ENCODE measurements around the gene COL4A3. TPM values are rescaled to one million over a fixed set of nuclear protein-coding genes. Genes with fewer than 3 reads are reported as not detected.

Gene COL4A3
- total and polyA plus RNA-seq, 8 donors: under 0.01 to 2.9 (median 0.90) TPM

- no peaks in the 10 kb centered on the region for H3K4me1 ChIP-seq
- TF ChIP-seq POLR2AphosphoS5 (IDR thresholded peaks at IDR 0.05) (no peak), CTCF (IDR thresholded peaks at IDR 0.05) (no peak), EP300 (IDR thresholded peaks at IDR 0.05) (no peak), POLR2A (IDR thresholded peaks at IDR 0.05) (no peak)
- 70 to 82% (median 76%) methylated on average over 11 of the region's 11 CpGs for WGBS, 5 donors
- intact Hi-C loops (cut with DNase I; ENCODE audit: low total_unique reads): no loop called here
- no peak overlapping the region for H3K4me3 ChIP-seq
- no peak overlapping the region for H3K27ac ChIP-seq
- no peaks in the 10 kb centered on the region for H3K9me3 ChIP-seq
- H3K36me3 ChIP-seq: no peaks in the 10 kb centered on the region
- DNase-seq: no peak
- H3K27me3 ChIP-seq: no peaks in the 10 kb centered on the region
Observed at GRCh38 chr2:227179988-227180685, 15.7 kb downstream of the COL4A3 start.

- 48 to 51% (median 49%) methylated on average over 3 of the region's 3 CpGs for WGBS, 5 donors
- intact Hi-C loops (cut with DNase I; ENCODE audit: low total_unique reads): no loop called here
- H3K4me3 ChIP-seq: no peak overlapping the region
- DNase-seq: no peak
- H3K36me3 ChIP-seq: no peaks in the 10 kb centered on the region
- no peaks in the 10 kb centered on the region for H3K4me1 ChIP-seq
- no peaks in the 10 kb centered on the region for H3K9me3 ChIP-seq
- no peak overlapping the region for H3K27ac ChIP-seq
- no peaks in the 10 kb centered on the region for H3K27me3 ChIP-seq
- no peak for TF ChIP-seq EP300 (IDR thresholded peaks at IDR 0.05)
- no peak for TF ChIP-seq POLR2AphosphoS5 (IDR thresholded peaks at IDR 0.05)
- no peak for TF ChIP-seq POLR2A (IDR thresholded peaks at IDR 0.05)
- no peak for TF ChIP-seq CTCF (IDR thresholded peaks at IDR 0.05)
Observed at GRCh38 chr2:227180770-227181169, 16.3 kb downstream of the COL4A3 start.

GRCh38 chr2:227182765-227183164, 18.3 kb downstream of the COL4A3 start:
- intact Hi-C loops (cut with DNase I; ENCODE audit: low total_unique reads): no loop called here
- no peak overlapping the region for H3K27ac ChIP-seq
- no peak for DNase-seq

GRCh38 chr2:227183657-227184367, 19.4 kb downstream of the COL4A3 start:
- no peak overlapping the region for H3K4me3 ChIP-seq
- 59 to 79% (median 75%) methylated on average over 2 of the region's 2 CpGs for WGBS, 5 donors
- no peak for TF ChIP-seq EP300 (IDR thresholded peaks at IDR 0.05)
- TF ChIP-seq POLR2A (IDR thresholded peaks at IDR 0.05): no peak
- no peak for TF ChIP-seq POLR2AphosphoS5 (IDR thresholded peaks at IDR 0.05)
- no peak for TF ChIP-seq CTCF (IDR thresholded peaks at IDR 0.05)
- intact Hi-C loops (cut with DNase I; ENCODE audit: low total_unique reads): no loop called here
- H3K9me3 ChIP-seq: no peaks in the 10 kb centered on the region
- no peaks in the 10 kb centered on the region for H3K27me3 ChIP-seq
- H3K4me1 ChIP-seq: peaks cover 0 to 4% (median 0%) of the 10 kb centered on the region in 4 donors
- DNase-seq: no peak
- H3K27ac ChIP-seq: no peak overlapping the region
- H3K36me3 ChIP-seq: no peaks in the 10 kb centered on the region

More at GRCh38 chr2:227182765-227183164, 18.3 kb downstream of the COL4A3 start:
- Histone ChIP-seq H3K36me3 (no peaks in the 10 kb centered on the region), H3K9me3 (no peaks in the 10 kb centered on the region), H3K27me3 (no peaks in the 10 kb centered on the region), H3K4me1 (peaks cover 0 to 4% (median 0%) of the 10 kb centered on the region in 4 donors), H3K4me3 (no peak overlapping the region)
- no peak for TF ChIP-seq EP300 (IDR thresholded peaks at IDR 0.05)
- TF ChIP-seq POLR2A (IDR thresholded peaks at IDR 0.05): no peak
- no peak for TF ChIP-seq CTCF (IDR thresholded peaks at IDR 0.05)
- no peak for TF ChIP-seq POLR2AphosphoS5 (IDR thresholded peaks at IDR 0.05)

Measured in stomach (tissue), 9 donors.